Activated naive CD4-positive, alpha-beta T cell treated with Interleukin-2 at 50 U/mL for 16 hours (primary cell): Measurements from ENCODE around the gene DEFB128.
"Not testable (repeated sequence)": the region's sequence is repeated elsewhere in the genome, so short reads cannot be mapped to it uniquely, and the experiment has no call there.

Experiments used
- DNase-seq: peaks from one replicate; pipeline ENCODE4 v3.0.0-alpha.2; 2020

The DEFB128 gene

GRCh38 chr20:189611-190010 lies at the start of gene DEFB128:
Gene DEFB128 (minus strand): TSS chr20:189711. CDS start chr20:189623, 88 bp downstream.
- DNase-seq, result no peak

GRCh38 chr20:237929-238328 lies 48.4 kb upstream of the DEFB128 start:
- DNase-seq, result no peak

GRCh38 chr20:237489-237888 lies 48.0 kb upstream of the DEFB128 start:
- DNase-seq, result peak; percentile 25

- no peak for DNase-seq
Observed at GRCh38 chr20:235891-236290, 46.4 kb upstream of the DEFB128 start.

GRCh38 chr20:227439-228105 lies 38.1 kb upstream of the DEFB128 start:
- DNase-seq, result no peak

GRCh38 chr20:226958-227357 lies 37.4 kb upstream of the DEFB128 start, which contains the start of gene DEFB129:
Gene DEFB129 (plus strand): TSS chr20:227258. CDS start chr20:227289, 31 bp downstream.
- no peak for DNase-seq

- not testable (repeated sequence) for DNase-seq
Observed at GRCh38 chr20:225879-226278, 36.4 kb upstream of the DEFB128 start.

GRCh38 chr20:221258-221830 lies 31.8 kb upstream of the DEFB128 start:
- no peak for DNase-seq

GRCh38 chr20:219290-220115 lies 30.0 kb upstream of the DEFB128 start:
- DNase-seq, result no peak

- DNase-seq, result no peak
Observed at GRCh38 chr20:217266-217665, 27.8 kb upstream of the DEFB128 start.

GRCh38 chr20:215796-216195 lies 26.3 kb upstream of the DEFB128 start:
- DNase-seq, result no peak

- no peak for DNase-seq
Observed at GRCh38 chr20:214383-214782, 24.9 kb upstream of the DEFB128 start.

GRCh38 chr20:210809-211502 lies 21.4 kb upstream of the DEFB128 start:
- DNase-seq, result no peak

- no peak for DNase-seq
Observed at GRCh38 chr20:208942-209566, 19.5 kb upstream of the DEFB128 start.

- not testable (repeated sequence) for DNase-seq
Observed at GRCh38 chr20:203630-204029, 14.1 kb upstream of the DEFB128 start.

- no peak for DNase-seq
Observed at GRCh38 chr20:199996-200395, 10.5 kb upstream of the DEFB128 start.

- DNase-seq, result no peak
Observed at GRCh38 chr20:198225-198624, 8.7 kb upstream of the DEFB128 start.

- DNase-seq, result no peak
Observed at GRCh38 chr20:187733-188132, 1.8 kb downstream of the DEFB128 start.

- DNase-seq, result no peak
Observed at GRCh38 chr20:184288-184687, 5.2 kb downstream of the DEFB128 start.

GRCh38 chr20:168876-169275 lies 20.6 kb downstream of the DEFB128 start:
- DNase-seq, result no peak

GRCh38 chr20:164618-165017 lies 24.9 kb downstream of the DEFB128 start:
- no peak for DNase-seq

- no peak for DNase-seq
Observed at GRCh38 chr20:157154-157553, 32.4 kb downstream of the DEFB128 start, which contains the start of gene DEFB127. Gene DEFB127 (plus strand): TSS chr20:157454. CDS start chr20:157545, 91 bp downstream.

GRCh38 chr20:152131-152530 lies 37.4 kb downstream of the DEFB128 start:
- DNase-seq, result no peak
